ENCODE results near the gene STMN1. TPM values are rescaled to one million over a fixed set of nuclear protein-coding genes. Genes with fewer than 3 reads are reported as not detected.
A peak's percentile ranks its signal among the peaks of the same experiment; 100 is the strongest.

The STMN1 gene
- total RNA-seq, 2 experiments from 2014 or later = 501 to 504 TPM

DNA sequence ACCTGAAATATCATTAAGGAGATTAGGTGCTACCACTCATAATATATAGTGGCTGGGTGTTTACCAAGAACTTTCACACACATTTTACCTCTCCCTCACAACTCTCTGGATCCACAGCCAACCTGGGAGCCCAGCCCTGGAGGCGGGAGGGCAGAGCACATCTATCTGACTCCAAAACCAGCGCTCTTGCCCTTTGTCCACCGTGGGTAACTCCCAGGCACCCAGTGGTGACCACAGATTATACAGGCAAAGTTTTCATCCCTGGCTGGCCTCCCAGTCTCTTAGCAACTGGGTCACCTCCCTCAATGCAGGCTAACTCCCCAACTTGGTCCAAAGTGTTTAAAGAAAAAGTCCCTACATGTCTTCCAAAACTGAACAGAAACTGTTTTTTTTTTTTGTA is 33.1 kb downstream of the STMN1 start:
- H3K27me3 Mint-ChIP-seq = peaks cover 8% of the 10 kb centered on the region
- H3K4me3 Mint-ChIP-seq = no peak overlapping the region
- H3K36me3 Mint-ChIP-seq = no peaks in the 10 kb centered on the region
- H3K27ac Mint-ChIP-seq = no peak overlapping the region
- H3K9me3 Mint-ChIP-seq = no peaks in the 10 kb centered on the region
- DNase-seq = no peak
- H3K4me1 Mint-ChIP-seq = peaks cover 16% of the 10 kb centered on the region

DNA sequence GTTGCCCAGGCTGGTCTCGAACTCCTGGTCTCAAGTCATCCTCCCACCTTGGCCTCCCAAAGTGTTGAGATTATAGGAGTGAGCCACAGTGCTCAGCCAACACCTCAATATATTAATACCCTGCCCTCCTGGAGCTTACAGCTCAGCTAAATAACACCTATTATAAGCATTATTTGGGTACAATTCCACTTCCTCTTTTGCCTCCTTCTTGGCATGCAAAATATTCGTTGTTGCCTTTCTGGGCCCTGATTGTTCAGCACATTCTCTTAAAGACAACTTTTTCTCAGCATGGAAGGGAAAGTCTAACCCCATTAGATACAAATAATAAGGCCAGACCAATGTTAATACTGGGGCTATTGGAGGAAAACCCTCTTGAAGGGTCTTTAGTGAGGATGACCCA is 33.5 kb downstream of the STMN1 start:
- H3K27me3 Mint-ChIP-seq = peaks cover 8% of the 10 kb centered on the region
- H3K27ac Mint-ChIP-seq = no peak overlapping the region
- H3K36me3 Mint-ChIP-seq = no peaks in the 10 kb centered on the region
- H3K4me1 Mint-ChIP-seq = peaks cover 16% of the 10 kb centered on the region
- H3K4me3 Mint-ChIP-seq = no peak overlapping the region
- H3K9me3 Mint-ChIP-seq = no peaks in the 10 kb centered on the region
- DNase-seq = no peak

DNA sequence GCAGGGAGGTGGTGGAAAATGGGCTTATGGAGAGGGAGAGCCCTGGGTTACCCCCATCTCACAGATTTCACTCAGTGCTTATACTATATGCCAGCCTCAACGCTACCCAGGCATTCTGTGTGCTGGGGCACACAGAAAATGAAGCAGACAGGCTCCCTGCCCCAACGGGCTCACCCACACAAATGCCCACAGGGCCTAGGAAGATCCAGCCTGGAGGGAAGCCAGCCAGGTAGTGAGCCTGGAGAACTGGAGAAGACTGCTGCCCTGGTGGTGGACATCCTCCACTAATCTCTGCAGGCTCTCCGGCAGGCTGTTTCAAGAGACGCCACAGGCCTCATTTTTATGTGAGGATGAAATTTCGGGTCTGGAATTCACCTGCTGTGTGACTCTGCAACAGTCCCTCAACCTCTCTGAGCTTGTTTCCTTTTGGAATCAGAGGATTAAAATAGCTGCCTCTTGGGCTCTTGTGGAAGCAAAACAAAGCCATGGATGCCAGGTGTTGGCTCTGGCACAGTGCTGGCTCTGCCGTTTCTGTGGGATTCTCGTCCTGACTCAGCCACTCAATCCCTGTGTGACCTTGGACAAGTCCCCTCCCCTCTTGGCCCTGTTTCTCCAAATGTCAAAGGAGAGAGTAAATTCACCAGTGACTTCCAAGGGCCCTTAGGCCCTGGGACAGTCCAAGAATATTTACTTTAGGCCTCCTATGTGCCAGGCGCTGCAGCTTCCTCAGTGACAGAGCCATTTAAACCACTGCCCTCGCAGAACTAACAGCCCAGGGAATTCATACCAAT is 34.3 kb downstream of the STMN1 start:
- no peak overlapping the region for H3K27ac Mint-ChIP-seq
- no peak for DNase-seq
- H3K27me3 Mint-ChIP-seq = peaks cover 8% of the 10 kb centered on the region
- no peaks in the 10 kb centered on the region for H3K9me3 Mint-ChIP-seq
- H3K4me1 Mint-ChIP-seq = peaks cover 16% of the 10 kb centered on the region
- no peaks in the 10 kb centered on the region for H3K36me3 Mint-ChIP-seq
- no peak overlapping the region for H3K4me3 Mint-ChIP-seq

DNA sequence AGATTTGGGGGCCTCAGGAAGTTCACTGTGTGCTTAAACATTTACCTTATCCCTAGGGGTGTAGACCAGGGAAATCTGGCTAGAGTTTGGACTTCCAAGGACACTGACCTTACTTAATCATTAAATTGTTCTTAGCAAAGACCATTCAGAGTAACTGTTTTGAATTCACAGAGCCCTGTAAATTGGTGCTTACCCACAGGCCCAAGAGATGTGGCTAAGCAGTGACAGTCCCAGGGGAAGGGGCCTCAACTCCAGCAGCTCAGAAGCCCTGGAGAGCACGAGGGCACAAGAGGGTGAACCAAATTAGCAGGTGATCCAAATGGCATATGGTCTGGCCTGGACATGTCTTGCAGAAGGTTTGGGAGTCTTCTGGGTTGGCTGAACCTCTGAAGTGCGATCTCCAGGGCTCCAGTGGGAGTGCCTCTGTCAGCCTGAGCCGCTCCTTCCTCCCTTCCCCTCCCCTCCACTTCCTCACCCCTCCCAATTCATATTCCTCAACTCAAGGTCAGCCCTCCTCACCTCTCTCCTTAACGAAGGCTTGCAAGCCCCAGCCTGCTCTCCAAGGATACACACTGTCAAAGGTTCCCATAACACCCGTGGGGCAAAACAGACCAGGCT is 35.0 kb downstream of the STMN1 start:
- no peak for DNase-seq
- Mint-ChIP-seq H3K9me3 (no peaks in the 10 kb centered on the region), H3K27me3 (peaks cover 3% of the 10 kb centered on the region), H3K4me1 (peaks cover 16% of the 10 kb centered on the region), H3K36me3 (no peaks in the 10 kb centered on the region), H3K4me3 (no peak overlapping the region), H3K27ac (no peak overlapping the region)

DNA sequence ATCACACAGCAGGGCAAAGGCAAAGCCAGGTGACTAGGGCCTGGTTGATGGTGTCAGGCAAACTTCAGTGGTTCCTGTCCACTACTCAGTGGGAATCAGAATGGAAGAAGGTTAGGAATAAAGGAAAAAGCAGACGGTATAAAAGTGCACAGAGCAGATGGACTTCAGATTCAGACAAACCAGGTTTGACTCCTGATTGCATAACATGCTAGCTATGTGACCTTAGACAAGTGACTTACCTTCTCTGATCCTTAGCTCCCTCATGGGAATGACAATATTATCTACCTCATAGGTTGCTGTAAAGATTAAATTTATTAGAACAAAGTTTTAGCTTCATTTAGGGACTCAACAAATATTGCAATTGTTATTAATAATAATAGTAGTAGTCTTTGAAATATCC is 35.6 kb downstream of the STMN1 start:
- H3K36me3 Mint-ChIP-seq = no peaks in the 10 kb centered on the region
- H3K4me1 Mint-ChIP-seq = peaks cover 16% of the 10 kb centered on the region
- no peaks in the 10 kb centered on the region for H3K27me3 Mint-ChIP-seq
- no peak overlapping the region for H3K4me3 Mint-ChIP-seq
- H3K27ac Mint-ChIP-seq = no peak overlapping the region
- no peak for DNase-seq
- no peaks in the 10 kb centered on the region for H3K9me3 Mint-ChIP-seq

DNA sequence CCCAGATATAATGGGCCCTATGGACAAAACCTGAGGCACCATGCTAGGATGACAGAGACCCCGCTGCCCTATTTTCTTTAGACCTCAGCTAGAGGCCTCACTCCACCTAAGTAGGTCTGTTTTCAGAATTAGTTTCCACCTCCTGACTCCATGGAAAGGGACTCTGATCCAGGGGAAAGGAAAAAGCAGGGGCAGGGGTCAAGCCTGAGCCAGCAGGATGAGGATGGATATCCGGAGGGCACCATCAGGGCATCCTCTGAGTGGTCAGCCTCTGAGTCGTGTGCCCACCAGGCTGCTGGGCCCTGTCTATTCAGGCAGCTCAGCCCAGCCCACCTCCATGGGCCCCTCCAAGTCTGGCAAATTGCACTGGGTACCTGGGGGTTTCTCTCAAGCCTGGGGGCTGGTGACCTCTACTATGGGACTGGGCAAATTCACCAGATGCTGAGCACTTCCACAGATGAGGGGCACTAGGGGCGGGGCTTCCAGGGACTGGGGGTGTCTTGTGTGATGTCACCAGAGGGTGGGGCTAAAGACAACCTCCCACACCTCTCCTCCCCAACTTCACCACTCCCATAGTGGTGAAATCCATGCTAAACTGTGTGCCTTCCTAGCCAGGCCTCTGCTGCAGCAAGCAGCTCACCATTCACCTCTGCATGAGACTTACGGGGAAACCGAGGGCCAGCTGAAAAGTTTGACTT is 36.2 kb downstream of the STMN1 start:
- no peaks in the 10 kb centered on the region for H3K36me3 Mint-ChIP-seq
- no peaks in the 10 kb centered on the region for H3K9me3 Mint-ChIP-seq
- H3K4me3 Mint-ChIP-seq = no peak overlapping the region
- no peak overlapping the region for H3K27ac Mint-ChIP-seq
- DNase-seq = no peak
- H3K27me3 Mint-ChIP-seq = no peaks in the 10 kb centered on the region
- H3K4me1 Mint-ChIP-seq = peaks cover 15% of the 10 kb centered on the region

DNA sequence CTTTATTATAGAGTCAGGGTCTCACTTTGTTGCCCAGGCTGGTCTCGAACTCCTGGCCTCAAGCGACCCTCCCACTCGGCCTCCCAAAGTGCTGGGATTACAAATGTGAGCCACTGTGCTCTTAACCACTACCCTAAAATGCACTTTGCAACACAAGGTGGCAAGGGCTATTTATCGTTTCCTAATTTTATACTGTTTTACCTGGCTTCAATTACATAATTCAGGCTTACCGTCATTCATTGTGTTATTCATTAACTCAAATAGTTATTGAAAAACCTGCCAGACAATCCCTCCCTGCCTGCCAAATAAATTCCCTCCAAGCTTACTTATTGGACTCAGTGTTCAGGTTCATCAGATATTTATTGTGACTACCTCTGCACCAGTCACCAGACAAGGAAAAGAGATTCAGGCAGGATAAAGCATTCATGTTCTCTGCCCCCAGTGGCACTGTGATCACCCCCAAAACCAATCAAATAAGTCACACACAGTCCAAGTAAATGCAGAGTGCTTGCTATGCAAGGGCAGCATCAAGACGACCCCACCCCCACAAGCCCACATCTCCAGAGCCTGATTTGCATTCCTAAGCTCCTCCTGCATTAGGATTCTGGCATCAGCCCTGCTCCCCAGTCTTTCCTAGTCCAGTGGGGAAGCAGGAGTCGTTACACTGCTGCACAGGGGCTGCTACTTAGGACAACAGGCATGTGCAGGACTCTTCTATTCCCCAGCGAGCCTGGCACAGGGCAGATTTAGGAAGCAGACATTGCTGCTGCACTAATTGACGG is 38.8 kb downstream of the STMN1 start:
- peaks cover 3% of the 10 kb centered on the region for H3K4me1 Mint-ChIP-seq

DNA sequence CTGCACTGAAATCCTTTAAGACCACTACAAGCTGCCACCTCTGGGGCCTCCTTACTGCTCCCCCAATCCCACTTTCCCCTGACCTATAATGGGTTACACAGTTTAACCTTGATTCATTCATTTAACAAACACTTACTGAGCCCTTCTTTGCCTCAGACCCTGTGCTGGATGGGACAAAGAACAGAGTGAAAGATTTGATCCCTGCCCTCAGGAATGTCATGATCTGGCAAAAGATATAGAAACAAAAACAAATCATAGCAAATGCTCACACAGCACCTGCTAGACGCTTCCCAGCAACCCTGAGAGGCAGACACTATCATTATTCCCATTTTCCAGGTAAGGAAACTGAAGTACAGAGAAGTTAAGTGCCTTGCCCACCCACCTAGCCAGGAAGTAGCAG is 39.9 kb downstream of the STMN1 start:
- Mint-ChIP-seq H3K9me3 (no peaks in the 10 kb centered on the region), H3K27me3 (no peaks in the 10 kb centered on the region), H3K27ac (no peak overlapping the region), H3K36me3 (peaks cover 13% of the 10 kb centered on the region), H3K4me3 (no peak overlapping the region), H3K4me1 (peaks cover 6% of the 10 kb centered on the region)
- DNase-seq = no peak

More for the DNA sequence above, 38.8 kb downstream of the STMN1 start:
- no peak for DNase-seq
- no peaks in the 10 kb centered on the region for H3K27me3 Mint-ChIP-seq
- peaks cover 8% of the 10 kb centered on the region for H3K36me3 Mint-ChIP-seq
- H3K27ac Mint-ChIP-seq = no peak overlapping the region
- H3K4me3 Mint-ChIP-seq = no peak overlapping the region
- no peaks in the 10 kb centered on the region for H3K9me3 Mint-ChIP-seq

DNA sequence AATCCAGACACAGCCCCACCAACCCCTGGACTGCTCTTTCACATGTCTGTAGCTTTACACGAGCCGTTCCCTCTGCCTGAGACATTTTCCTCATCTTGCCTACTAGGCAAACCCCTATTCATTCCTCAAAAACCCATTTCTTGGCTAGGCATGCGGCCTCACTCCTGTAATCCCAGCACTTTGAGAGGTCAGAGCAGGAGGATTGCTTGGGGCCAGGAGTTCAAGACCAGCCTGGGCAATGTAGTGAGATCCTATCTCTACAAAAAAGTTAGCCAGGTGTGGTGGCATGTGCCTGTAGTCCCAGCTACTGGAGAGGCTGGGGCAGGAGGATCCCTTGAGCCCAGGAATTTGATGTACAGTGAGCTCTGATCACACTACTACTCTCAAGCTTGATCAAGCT is 41.8 kb downstream of the STMN1 start:
- peaks cover 19% of the 10 kb centered on the region for H3K36me3 Mint-ChIP-seq
- no peak for DNase-seq
- H3K4me3 Mint-ChIP-seq = no peak overlapping the region
- H3K27ac Mint-ChIP-seq = no peak overlapping the region
- no peaks in the 10 kb centered on the region for H3K27me3 Mint-ChIP-seq
- H3K4me1 Mint-ChIP-seq = peaks cover 15% of the 10 kb centered on the region
- H3K9me3 Mint-ChIP-seq = no peaks in the 10 kb centered on the region

DNA sequence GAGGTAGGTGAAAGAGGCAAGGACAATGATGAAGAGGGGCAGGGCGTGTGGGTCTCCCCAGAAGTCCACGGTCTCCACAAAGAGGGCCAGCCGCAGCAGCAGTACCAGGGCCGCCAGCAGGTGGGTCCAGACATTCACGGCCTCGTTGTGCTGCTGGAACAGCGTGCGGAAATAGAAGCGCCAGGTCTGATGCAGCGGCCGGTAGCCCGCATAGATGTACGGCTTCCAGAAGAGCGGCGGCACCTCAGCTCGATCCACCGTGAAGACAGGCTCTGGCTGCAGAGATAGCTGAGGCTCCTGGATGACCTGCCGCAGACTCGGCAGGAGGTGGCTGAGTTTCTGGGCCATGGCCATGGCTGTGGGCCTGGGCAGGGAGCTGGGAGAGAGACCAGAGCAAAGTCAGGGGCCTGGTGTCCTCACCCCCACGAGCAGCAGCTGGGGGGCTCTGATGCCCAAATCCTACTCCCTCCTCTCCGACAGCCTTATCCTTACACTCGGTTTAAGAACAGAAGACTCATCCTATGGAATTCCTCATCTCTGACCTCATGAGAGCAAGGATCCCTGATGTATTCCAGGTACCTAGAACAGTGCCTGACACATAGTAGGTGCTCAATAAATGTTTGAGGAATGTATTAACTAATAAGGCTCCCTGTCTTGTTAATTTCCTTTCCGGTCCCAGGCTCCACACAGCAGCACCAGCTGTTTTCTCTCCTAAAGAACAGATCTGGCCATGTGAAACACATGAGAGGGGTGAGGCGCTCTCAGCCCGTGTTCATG is 42.5 kb downstream of the STMN1 start:
- H3K27ac Mint-ChIP-seq = no peak overlapping the region
- no peak overlapping the region for H3K4me3 Mint-ChIP-seq
- H3K36me3 Mint-ChIP-seq = peaks cover 19% of the 10 kb centered on the region
- peaks cover 16% of the 10 kb centered on the region for H3K4me1 Mint-ChIP-seq
- no peaks in the 10 kb centered on the region for H3K27me3 Mint-ChIP-seq
- no peak for DNase-seq
- H3K9me3 Mint-ChIP-seq = no peaks in the 10 kb centered on the region

DNA sequence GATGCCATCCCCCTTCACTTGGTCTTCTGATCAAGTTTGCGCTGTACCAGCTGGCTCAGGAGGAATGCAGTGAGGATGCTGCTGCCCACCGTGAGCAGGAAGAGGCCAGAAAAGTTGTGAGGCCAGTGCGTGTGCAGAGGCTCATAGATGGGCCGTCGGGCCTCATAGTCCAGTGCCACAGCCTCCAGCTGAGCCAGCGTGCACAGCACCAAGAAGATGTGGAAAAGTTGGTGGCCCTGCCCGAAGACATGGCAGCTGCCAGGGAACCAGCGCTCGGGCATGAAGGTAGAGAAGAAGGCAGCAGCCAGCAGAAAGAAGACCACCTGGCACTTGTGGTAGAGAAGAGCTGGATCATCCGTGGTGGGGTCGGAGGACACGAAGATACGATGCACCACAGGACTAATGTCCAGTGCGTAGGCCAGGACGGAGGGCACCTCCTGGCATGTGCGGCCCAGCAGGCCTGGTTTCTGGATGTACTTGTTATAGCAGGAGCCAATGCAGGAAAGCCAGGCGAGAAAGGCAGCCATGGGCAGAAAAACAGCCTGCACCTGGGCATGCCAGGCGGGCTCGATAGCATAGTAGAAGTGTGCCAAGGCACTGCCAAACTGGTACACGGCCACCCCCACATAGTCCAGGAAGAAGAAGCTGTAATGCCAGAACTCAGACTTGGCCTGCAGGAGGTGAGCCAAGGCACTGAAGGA is 43.3 kb downstream of the STMN1 start:
- DNase-seq = no peak
- Mint-ChIP-seq H3K36me3 (peaks cover 19% of the 10 kb centered on the region), H3K4me1 (peaks cover 22% of the 10 kb centered on the region), H3K27ac (no peak overlapping the region), H3K9me3 (no peaks in the 10 kb centered on the region), H3K27me3 (no peaks in the 10 kb centered on the region), H3K4me3 (no peak overlapping the region)

DNA sequence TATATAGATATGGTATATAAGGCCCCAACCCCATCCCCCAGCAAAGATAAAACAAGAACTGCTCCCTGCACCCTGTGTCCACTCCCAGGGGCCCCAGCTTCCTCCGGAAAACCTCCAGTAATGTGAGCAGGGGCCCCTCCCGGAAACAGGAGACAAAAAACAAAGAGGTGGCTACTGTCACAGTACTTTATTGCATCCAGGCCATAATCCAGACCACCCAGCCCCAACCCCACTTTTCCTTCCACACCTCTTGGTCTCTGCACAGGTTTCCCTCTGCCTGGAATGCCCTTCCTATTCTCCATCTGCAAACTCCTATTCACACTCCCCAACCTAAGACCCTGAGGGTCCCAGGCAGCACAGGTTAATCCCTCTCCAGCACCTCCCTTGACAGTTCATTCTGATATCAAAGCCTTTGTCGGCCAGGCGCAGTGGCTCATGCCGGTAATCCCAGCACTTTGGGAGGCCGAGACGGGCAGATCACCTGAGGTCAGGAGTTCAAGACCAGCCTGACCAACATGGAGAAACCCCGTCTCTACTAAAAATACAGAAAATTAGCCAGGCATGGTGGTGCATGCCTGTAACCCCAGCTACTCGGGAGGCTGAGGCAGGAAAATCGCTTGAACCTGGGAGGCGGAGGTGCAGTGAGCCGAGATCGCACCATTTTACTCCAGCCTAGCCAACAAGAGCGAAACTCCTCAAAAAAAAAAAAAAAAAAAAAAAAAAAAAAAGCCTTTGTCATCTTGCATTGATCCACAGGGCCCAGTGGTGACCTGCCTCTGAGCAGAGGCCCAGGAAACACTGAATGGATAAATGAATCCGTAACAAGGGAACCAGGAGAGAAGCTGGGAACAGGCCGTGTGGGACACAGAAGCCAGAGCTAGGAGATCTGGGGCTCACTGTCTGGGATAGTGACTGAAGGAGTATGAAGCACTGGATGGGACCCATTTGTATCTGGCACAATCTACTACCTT is 44.6 kb downstream of the STMN1 start:
- Mint-ChIP-seq H3K36me3 (peaks cover 21% of the 10 kb centered on the region), H3K4me1 (peaks cover 24% of the 10 kb centered on the region), H3K9me3 (no peaks in the 10 kb centered on the region), H3K27ac (peak overlapping the region; percentile 46), H3K27me3 (no peaks in the 10 kb centered on the region), H3K4me3 (peak overlapping the region; percentile 47)
- DNase-seq = no peak

Measured in activated naive CD8-positive, alpha-beta T cell treated with anti-CD3 and anti-CD28 coated beads for 36 hours (primary cell).